IPS-11a (cell line): ENCODE data around the gene ATG4C.

Experiments
- H3K4me3 ChIP-seq: one replicate; pipeline ENCODE4 v1.5.1; 2013; ENCODE audit warnings: low read depth, low read length, control low read depth

Gene ATG4C

GRCh38 chr1:62836856-62837540 lies 53.1 kb downstream of the ATG4C start:
- no peak overlapping the region for H3K4me3 ChIP-seq

GRCh38 chr1:62840555-62840954 lies 56.6 kb downstream of the ATG4C start:
- H3K4me3 ChIP-seq, result no peak overlapping the region

GRCh38 chr1:62841587-62842169 lies 57.7 kb downstream of the ATG4C start:
- no peak overlapping the region for H3K4me3 ChIP-seq

DNA sequence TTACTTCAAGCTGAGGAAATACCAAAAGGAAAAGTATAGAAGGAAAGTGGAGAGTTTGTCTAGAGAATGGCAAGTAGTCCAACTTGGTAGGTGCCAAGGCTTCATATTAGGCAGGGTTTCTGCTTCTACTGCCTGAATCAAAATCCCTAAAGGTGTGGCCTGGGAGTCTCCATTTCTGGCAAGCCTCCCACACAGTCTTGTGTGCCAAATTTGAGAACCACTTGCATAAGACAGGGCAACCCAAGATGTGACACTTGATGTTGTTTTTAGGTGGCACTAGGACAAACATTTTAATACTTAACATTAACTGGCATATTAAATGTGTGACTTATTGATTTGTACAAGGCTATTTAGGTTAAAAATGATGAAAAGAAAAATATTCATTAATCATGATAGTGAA lies 60.1 kb downstream of the ATG4C start:
- H3K4me3 ChIP-seq, result no peak overlapping the region

GRCh38 chr1:62849031-62849430 lies 65.1 kb downstream of the ATG4C start:
- no peak overlapping the region for H3K4me3 ChIP-seq

- no peak overlapping the region for H3K4me3 ChIP-seq
Measured at GRCh38 chr1:62852253-62852652, 68.3 kb downstream of the ATG4C start.

DNA sequence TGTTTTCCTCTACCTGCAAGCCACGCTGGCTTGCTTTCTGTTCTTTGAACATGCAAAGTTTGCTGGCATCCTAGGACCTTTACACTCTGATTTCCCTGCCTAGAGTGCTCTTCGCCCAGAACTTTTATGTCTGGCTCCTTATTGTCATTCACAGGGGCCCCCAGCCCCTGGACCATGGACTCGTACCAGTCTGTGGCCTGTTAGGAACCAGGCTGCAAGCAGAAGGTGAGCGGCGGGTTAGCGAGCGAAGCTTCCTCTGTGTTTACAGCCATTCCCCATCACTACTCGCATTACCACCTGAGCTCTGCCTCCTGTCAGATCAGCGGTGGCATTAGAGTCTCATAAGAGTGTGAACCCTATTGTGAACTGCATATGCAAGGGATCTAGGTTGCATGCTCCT lies 73.0 kb downstream of the ATG4C start:
- H3K4me3 ChIP-seq, result no peak overlapping the region

DNA sequence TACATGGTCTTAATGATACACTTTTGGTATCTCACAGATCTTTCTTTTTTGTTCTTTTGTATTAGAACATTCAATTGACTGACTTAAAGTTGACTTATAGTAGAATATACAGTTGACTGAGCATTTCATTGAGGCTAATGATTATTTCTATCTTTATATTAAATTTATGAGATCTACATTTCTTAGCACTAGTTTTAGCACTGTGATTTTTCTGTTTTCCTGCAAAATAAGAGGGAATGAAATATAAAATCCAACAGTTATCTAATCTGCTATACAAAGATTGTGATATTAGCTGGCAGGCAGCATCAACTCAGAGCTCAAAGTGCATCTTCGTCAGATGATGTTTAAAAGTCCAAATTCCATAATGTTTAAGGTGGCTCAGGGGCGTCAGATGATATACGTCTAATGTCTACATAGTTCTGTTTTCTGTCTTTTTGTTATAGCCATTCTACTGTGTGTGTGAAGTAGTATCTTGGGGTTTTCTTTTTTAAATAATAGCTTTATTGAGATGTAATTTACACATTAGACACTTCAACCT lies 85.4 kb downstream of the ATG4C start:
- H3K4me3 ChIP-seq, result no peak overlapping the region

DNA sequence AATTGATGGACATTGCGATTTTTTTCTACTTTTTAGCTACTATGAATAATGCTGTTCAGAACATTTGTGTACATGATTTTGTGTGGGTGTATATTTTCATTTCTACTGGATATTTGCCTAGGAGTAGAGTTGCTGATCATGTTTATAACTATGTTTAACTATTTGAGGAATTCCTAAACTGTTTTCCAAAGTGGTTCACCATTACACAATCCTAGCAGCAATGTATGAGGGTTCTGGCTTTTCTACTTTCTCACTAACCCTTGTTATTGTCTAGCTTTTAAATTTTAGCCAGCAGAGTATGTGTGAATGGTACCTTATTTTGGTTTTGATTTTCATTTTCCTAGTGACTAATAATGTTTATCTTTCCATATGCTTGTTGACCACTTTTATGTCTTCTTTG lies 86.2 kb downstream of the ATG4C start:
- no peak overlapping the region for H3K4me3 ChIP-seq

GRCh38 chr1:62875676-62876075 lies 91.7 kb downstream of the ATG4C start:
- H3K4me3 ChIP-seq, result no peak overlapping the region

GRCh38 chr1:62876535-62876934 lies 92.6 kb downstream of the ATG4C start:
- no peak overlapping the region for H3K4me3 ChIP-seq

DNA sequence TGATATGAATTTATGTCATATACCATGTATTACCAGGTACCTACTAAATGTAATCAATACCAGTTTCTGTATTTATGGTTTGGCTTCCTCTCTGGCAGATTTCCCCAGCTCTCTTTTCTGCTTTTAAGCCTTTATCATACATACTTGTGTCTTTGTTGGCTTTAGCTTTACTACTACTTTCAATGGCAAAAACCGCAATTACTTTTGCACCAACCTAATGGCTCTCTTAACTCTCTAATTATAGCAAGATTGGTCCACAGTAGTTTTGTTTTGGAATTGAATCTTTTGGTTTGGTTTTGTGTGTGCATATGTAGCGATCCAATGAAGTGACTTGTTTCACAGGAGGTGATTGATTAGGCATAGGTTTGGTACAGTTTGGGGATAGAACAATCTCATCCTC lies 93.6 kb downstream of the ATG4C start:
- H3K4me3 ChIP-seq, result no peak overlapping the region

GRCh38 chr1:62879962-62880361 lies 96.0 kb downstream of the ATG4C start:
- H3K4me3 ChIP-seq, result no peak overlapping the region

- no peak overlapping the region for H3K4me3 ChIP-seq
Measured at GRCh38 chr1:62882201-62883104, 98.5 kb downstream of the ATG4C start.

DNA sequence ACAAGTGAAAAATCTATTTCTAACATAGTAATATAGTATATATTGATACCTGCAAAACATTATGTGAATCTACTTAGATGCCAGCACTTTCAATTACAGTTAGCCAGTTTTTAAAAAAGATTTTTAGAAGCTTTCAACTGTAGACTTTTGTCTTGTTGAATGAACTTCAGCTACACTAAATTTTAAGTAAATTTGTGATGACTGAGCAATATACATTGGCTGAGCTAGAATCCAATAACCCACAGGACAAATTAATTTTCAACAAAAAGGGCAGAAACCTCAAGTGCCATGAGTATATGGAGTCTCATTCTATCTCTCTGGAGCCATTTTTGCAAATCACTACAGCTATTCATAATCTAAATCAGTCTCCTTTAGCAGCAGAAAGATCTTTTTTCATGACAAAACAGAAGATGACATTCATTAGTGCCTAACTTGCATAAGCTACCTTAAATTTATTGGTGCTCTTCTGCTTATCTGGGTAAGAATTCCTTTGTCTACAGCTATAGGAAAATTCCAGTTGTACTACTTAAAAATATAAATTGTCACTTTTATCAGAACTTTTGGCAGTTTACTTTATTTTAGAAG lies 100.3 kb downstream of the ATG4C start:
- no peak overlapping the region for H3K4me3 ChIP-seq

GRCh38 chr1:62887799-62888507 lies 104.0 kb downstream of the ATG4C start:
- H3K4me3 ChIP-seq, result no peak overlapping the region

DNA sequence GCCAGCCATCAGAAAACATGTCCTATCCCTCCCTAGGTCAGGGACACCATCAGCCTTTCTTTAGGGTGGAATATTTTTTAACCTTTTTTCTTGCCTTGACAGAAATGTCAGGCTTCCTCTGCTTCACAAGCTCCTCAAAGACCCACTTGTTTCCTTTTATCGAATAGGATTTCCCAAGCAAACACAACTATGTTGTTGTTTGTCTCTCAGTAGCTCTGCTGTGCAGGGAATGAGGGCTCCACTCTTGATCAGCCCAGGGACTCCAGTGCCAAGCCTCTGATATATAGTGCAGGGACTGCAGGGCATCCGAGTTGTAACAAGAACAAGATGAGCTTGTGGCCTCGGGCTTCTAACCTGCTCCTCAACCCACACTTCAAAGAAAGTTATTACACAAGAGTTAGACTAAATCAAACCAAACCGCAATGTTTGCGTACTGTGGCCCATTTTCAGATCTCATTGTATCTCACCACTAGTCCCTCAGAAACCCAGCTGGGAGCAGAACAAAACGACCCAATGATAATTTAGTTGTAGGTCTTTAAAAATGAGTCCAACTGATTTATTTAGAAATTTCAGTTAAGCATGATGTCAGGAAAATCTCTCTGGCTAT lies 108.1 kb downstream of the ATG4C start:
- H3K4me3 ChIP-seq, result no peak overlapping the region

DNA sequence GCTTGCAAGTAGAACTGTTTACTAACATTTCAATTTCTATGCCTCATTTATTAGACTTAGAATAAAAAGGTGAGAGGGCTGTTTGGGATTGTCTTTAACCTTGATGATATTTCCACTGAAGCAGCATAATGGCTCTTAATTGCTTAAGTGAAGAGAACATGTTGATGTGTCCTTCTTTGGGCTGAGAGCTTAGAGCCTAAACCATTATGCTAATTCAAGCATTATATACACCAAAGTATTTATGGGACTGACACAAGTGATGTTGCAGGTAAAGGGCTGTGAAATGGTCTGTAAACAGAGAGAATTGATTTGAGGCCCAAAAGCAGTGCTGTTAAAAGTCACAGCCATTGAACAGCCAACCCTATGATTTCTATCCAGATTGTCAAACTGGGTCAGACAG lies 113.9 kb downstream of the ATG4C start:
- no peak overlapping the region for H3K4me3 ChIP-seq

DNA sequence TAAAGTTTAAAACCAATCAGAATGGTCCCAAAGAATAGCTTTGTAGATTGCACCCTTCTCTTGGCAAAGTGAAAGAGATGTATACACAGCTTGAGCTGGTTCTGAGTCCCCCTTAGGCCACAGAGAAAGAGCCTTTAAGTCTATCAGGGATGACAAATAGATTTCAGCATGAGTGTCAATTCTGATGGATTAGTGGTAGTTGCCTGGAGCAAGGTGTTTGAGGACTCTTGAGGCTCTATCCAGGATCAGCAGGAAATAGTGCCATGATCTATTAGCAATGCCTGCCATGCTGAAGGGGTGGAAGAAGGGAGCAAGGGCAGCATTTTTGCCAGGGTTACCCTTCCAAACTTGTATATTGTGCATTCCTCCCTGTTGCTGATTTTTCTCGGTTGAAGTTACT lies 116.6 kb downstream of the ATG4C start:
- no peak overlapping the region for H3K4me3 ChIP-seq

GRCh38 chr1:62901650-62902049 lies 117.7 kb downstream of the ATG4C start:
- no peak overlapping the region for H3K4me3 ChIP-seq
